Stimulated activated CD8-positive, alpha-beta memory T cell treated with anti-CD3 and anti-CD28 coated beads, Interleukin-7, amount 100 ng/mL, for 48 hours (primary cell): ENCODE data around the gene ARHGEF40.

Experiments
- DNase-seq, 2 donors: peaks; one replicate each; pipeline ENCODE4 v3.0.0-alpha.2; 2020; ENCODE audit warnings: low read depth in 1 of 2; ENCODE audit errors: extremely low read depth in 1 of 2

ARHGEF40 gene

GRCh38 chr14:21096438-21096837 is 26.3 kb downstream of the ARHGEF40 start:
- DNase-seq: no peak

GRCh38 chr14:21096978-21097635 is 27.0 kb downstream of the ARHGEF40 start:
- DNase-seq: no peak

DNA sequence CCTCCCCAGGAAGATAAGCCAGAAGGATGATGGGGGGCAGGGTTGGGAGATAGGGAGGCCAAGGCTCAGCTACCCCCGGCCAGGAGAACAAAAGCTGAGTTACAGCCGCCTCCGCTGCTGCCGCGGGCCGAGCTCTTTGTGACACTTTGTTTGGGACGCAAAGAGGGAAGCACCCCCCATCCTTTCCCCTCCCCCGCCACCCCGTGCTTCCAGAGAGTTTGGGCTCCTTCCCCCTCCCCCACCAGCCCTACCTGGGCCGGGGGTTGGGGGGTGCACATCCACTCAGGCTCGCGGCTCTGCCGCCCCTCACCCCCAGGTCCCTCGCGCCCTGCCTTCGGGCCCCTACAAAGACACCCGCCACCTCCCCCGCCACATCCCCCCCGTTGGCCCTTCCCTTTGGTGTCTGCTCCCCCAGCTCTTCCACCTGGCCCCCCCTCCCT is 27.6 kb downstream of the ARHGEF40 start:
- DNase-seq: no peak

DNA sequence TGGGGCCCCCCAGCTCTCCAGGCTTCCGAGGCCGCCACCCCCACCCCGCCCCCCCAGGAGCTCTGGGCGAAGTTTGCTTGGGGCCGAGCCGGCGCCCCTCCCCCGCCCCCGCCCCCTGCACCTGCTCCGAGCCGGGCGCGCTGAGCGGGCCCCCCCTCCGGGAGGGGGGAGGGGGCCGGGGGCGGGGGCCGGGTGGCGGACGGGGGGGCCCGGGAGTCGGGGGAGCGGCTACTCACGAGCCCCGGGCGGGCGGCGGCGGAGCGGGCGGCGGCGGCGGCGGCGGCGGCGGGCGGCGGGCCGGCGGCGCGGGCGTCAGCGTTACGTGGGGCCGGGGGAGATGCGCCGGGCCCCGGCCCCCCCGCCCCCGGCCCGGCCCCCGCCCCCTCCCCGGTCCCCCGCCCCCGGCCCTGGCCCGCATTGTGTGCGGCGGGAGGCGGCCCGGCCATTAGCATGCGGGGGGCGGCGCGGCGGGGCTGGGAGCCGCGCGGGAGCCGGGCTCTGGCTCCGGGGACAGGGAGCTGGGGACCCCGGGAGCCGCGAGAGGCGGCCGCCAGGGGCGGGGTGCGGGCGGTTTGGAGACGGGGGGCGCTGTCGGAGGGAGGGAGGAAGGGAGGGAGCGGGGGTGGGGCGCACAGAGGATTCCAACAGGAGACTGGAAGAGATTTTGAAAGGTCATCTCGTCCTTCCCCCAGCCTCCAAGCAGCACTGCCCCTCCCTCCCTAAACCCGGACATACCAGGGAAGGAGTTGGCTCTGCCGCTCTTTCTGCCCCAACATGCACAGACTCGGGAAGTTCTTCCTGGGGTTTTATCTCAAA is 28.2 kb downstream of the ARHGEF40 start, which contains the start of gene ZNF219:
Gene ZNF219, minus strand, starts transcription at position 580 of the 816 bp plus-strand sequence. CDS start 5,064 bp downstream, outside the sequence.
- no peak for DNase-seq

- no peak for DNase-seq
These were observed 28.9 kb downstream of the ARHGEF40 start for GRCh38 chr14:21098892-21099595.

DNA sequence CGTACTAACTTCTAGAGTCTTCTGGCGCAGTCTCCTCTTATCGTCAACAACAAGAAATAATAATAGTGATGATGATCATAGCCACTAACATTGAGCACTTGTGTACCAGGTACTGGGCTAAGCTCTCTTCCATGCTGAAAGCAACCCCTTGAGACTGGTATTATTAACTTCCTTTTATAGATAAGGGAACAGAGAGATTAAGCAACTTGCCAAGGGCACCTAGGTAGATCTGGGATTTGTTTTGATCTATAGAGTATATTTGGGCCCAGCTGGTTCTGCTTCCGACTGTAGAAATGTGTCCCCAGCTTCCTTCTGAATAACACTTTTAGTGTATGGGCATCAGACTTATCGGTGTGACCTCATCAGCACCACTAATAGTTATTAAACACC is 29.5 kb downstream of the ARHGEF40 start:
- DNase-seq: no peak

GRCh38 chr14:21100931-21101330 is 30.8 kb downstream of the ARHGEF40 start, which contains the start of gene TMEM253:
Gene TMEM253 (plus strand): TSS chr14:21101066. CDS start chr14:21101344, 278 bp downstream.
- no peak for DNase-seq

- DNase-seq: no peak
These were observed 31.8 kb downstream of the ARHGEF40 start for GRCh38 chr14:21101802-21102413.

GRCh38 chr14:21102521-21103410 is 32.7 kb downstream of the ARHGEF40 start:
- DNase-seq: no peak

DNA sequence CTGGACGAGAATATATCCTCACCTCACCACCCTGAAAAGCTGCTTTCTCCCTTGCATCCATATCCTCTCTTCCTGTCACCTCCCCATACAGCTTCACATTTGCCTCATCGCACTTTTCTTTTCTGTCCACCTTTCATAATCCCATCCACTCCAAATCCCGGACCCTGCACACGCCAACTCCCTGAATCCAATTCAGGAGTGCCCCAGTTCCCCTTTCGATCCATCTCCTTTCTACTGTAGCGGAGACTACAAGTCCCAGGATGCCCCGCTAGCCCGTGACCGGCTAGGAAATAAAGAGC is 33.3 kb downstream of the ARHGEF40 start:
- no peak for DNase-seq

- DNase-seq: peak; percentile 87 to 90
These were observed 33.8 kb downstream of the ARHGEF40 start for GRCh38 chr14:21103710-21104447.

DNA sequence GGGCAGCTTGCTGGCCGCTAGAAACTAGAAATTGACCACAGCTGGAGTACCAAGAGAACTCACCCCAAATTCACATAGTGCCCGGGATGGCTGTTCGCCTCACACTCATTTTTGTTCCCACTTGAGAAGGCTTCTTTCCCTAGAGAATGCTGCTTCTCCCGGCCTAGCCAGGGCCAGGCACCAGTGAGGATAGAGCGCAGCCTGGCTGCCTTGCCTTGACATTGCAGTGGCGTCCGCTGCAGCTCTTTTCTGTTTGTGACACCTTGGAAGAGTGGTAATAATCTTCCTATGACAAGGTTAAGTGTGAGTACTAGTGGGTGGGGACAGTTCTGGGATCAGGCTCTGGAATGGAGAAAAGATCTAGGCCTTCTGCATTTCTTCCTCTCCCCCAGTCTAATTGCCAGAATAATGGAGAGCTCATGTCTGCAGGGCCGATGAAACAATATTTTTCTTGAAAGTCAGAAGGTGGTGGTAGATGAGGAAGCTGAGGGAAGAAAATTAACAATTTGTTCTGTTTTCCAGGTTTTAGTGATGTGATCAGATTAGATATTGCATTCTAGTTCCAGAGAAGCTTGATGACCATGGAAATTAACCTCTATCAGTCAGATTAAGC is 34.5 kb downstream of the ARHGEF40 start:
- no peak for DNase-seq

GRCh38 chr14:21105095-21105494 is 35.0 kb downstream of the ARHGEF40 start:
- DNase-seq: no peak

DNA sequence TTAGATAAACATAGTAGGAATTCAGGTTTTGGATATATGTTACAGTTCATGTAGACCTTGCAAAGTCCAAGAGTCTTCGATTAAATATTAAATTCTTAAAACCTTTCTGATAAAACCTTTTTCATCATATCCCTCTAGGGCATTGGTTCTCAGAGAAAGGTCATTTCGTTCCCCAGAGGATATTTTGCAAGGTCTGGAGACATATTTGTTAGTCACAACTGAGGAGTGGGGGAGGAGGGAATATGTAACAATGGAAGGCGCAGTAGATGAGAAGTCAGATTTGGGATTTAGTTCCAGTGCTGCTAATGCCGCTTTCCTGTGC is 36.0 kb downstream of the ARHGEF40 start:
- no peak for DNase-seq

GRCh38 chr14:21106498-21107282 is 36.6 kb downstream of the ARHGEF40 start:
- peak in 1 of 2 donors; percentile 67 for DNase-seq

GRCh38 chr14:21107283-21107800 is 37.2 kb downstream of the ARHGEF40 start:
- DNase-seq: no peak

GRCh38 chr14:21108791-21109190 is 38.7 kb downstream of the ARHGEF40 start:
- no peak for DNase-seq
